ENCODE results near the gene ARHGEF40. TPM values are rescaled to one million over a fixed set of nuclear protein-coding genes. Genes with fewer than 3 reads are reported as not detected.

Gene ARHGEF40
- total and polyA plus RNA-seq, 10 of the 15 experiments (the other 5 are each of a cell fraction or from before 2014, with no cell fraction given): 0.03 to 0.31 (median 0.08) TPM; not detected in 2

DNA sequence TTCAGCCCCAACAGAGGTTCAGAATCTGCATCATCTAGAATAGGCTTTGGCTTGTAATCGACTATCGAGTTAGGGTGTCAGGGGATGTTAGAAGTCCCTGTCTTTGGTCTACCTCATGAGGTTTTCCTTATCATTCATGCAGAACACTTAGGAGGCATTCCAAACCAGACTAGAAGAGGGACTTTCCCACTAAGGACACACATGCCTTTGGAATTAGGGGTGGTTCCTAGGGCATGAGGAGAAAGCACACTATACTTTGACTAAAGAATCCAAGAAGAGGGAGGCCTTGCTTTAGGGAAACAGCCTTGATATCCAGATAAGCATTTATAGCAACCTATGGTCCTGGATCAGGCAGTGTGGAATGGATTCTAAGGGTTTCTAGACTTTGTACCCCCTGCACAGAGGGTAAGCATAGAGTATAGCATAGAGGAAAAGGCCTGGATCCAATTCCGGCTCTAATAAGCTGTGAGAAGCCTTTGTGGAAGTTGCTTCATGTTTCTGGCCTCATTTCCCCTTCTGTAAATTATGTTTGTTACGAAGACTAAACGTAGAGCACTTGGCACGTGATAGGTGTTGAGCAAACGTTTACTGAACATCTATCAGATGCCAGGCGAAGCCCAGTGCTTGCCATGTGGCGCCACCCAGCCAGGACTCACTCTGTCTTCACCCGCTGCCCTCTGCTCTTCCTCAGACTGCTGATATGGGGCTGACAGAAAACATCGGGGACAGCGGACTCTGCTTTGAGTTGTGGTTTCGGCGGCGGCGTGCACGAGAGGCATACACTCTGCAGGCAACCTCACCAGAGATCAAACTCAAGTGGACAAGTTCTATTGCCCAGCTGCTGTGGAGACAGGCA is 15.1 kb downstream of the ARHGEF40 start:
- H3K9ac ChIP-seq (ENCODE audit: control insufficient read depth, insufficient read depth, low read length): no peak overlapping the region
- no peak overlapping the region for H3K4me2 ChIP-seq (ENCODE audit: control insufficient read depth, insufficient read depth)
- CTCF ChIA-PET: interaction anchor here (0.6 to 5.6 kb wide), 10 partner anchors 8 to 71 kb away, joined by 3 to 61 read pairs (median 6); partner anchors contain the start of gene TMEM253
- no peak overlapping the region for H2AFZ ChIP-seq (ENCODE audit: control insufficient read depth, low read depth, low read length)
- POLR2A ChIA-PET: no interaction called here
- DNase-seq (ENCODE audit: low read depth, low spot score) (no peak), ATAC-seq (no peak), FAIRE-seq (no peak)
- no peaks in the 10 kb centered on the region for H3K4me1 ChIP-seq (ENCODE audit: control insufficient read depth, insufficient read depth, low read length)
- intact Hi-C loops (cut with micrococcal nuclease; ENCODE audit: unreplicated experiment): no loop called here
- RAD21 ChIA-PET (ENCODE audit: unreplicated experiment): no interaction called here
- BruUV-seq (replicated peaks): no TSS peak
- SMC1A ChIA-PET (ENCODE audit: uncharacterized antibody, unreplicated experiment): interaction anchor here (0.9 kb wide), 1 partner anchor 17 kb away, joined by 4 read pairs; no protein-coding TSS in a partner anchor
- no peaks in the 10 kb centered on the region for H3K9me3 ChIP-seq (replicated peaks; ENCODE audit: control insufficient read depth, insufficient read depth, low read length)
- no peaks in the 10 kb centered on the region for H3K79me2 ChIP-seq (ENCODE audit: control insufficient read depth, insufficient read depth, low read length)
- H4K20me1 ChIP-seq (ENCODE audit: control insufficient read depth, insufficient read depth): no peaks in the 10 kb centered on the region
- WGBS (ENCODE audit: insufficient coverage, insufficient replicate concordance, low lambda C conversion rate, missing lambda C conversion rate): 44% methylated on average over 17 of the region's 17 CpGs
- H3K27me3 ChIP-seq (replicated peaks in 1 of 2; ENCODE audit: control insufficient read depth in 2 of 2, insufficient read depth in 2 of 2, low read length in 1 of 2): peaks cover 0 to 2% of the 10 kb centered on the region in 2 experiments; a peak in 1 of 4 replicates
- H3K27ac ChIP-seq (ENCODE audit: control insufficient read depth, insufficient read depth): no peak overlapping the region
- no peaks in the 10 kb centered on the region for H3K36me3 ChIP-seq (ENCODE audit: control insufficient read depth in 2 of 2, insufficient read depth in 2 of 2, low read length in 1 of 2)
- no peak overlapping the region for H3K4me3 ChIP-seq
- TF ChIP-seq BRCA1 (IDR thresholded peaks at IDR 0.05; ENCODE audit: low read depth, low read length): no peak
- in situ Hi-C loops (cut with MboI): no loop called here

DNA sequence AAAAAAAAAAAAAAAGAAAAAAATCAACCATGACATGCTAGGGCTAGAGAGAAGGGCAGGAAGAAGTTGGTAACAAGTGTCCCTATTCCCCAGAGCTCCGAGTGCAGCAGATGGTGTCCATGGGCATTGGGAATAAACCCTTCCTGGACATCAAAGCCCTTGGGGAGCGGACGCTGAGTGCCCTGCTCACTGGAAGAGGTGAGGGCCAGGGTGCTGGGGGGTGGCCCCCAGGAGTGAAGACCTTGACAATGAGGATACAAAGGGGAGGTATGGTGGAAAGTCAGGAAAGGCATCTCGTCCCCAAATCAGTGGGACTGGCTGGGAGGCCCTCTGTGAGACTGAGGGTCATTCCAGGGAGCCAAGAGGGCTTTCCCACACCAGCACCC is 16.8 kb downstream of the ARHGEF40 start:
- H3K36me3 ChIP-seq (ENCODE audit: control insufficient read depth in 2 of 2, insufficient read depth in 2 of 2, low read length in 1 of 2): no peaks in the 10 kb centered on the region
- SMC1A ChIA-PET (ENCODE audit: uncharacterized antibody, unreplicated experiment): no interaction called here
- DNase-seq (ENCODE audit: low read depth, low spot score) (no peak), FAIRE-seq (no peak), ATAC-seq (no peak)
- intact Hi-C loops (cut with micrococcal nuclease; ENCODE audit: unreplicated experiment): no loop called here
- H3K27me3 ChIP-seq (replicated peaks in 1 of 2; ENCODE audit: control insufficient read depth in 2 of 2, insufficient read depth in 2 of 2, low read length in 1 of 2): no peaks in the 10 kb centered on the region
- H3K79me2 ChIP-seq (ENCODE audit: control insufficient read depth, insufficient read depth, low read length): no peaks in the 10 kb centered on the region
- 45% methylated on average over 4 of the region's 4 CpGs for WGBS (ENCODE audit: insufficient coverage, insufficient replicate concordance, low lambda C conversion rate, missing lambda C conversion rate)
- RAD21 ChIA-PET (ENCODE audit: unreplicated experiment): interaction anchor here (0.7 to 1.2 kb wide), 2 partner anchors 19 to 22 kb away, joined by 4 read pairs; no protein-coding TSS in a partner anchor
- no peak overlapping the region for H3K9ac ChIP-seq (ENCODE audit: control insufficient read depth, insufficient read depth, low read length)
- CTCF ChIA-PET: interaction anchor here (1.3 to 5.6 kb wide), 8 partner anchors 8 to 229 kb away, joined by 3 to 61 read pairs (median 4); partner anchors contain the start of genes ARHGEF40 and TMEM253
- in situ Hi-C loops (cut with MboI): no loop called here
- H3K4me2 ChIP-seq (ENCODE audit: control insufficient read depth, insufficient read depth): no peak overlapping the region
- no peak overlapping the region for H2AFZ ChIP-seq (ENCODE audit: control insufficient read depth, low read depth, low read length)
- H3K27ac ChIP-seq (ENCODE audit: control insufficient read depth, insufficient read depth): no peak overlapping the region
- POLR2A ChIA-PET: no interaction called here
- H3K9me3 ChIP-seq (replicated peaks; ENCODE audit: control insufficient read depth, insufficient read depth, low read length): no peaks in the 10 kb centered on the region
- no peak overlapping the region for H3K4me3 ChIP-seq
- H4K20me1 ChIP-seq (ENCODE audit: control insufficient read depth, insufficient read depth): no peaks in the 10 kb centered on the region
- no peaks in the 10 kb centered on the region for H3K4me1 ChIP-seq (ENCODE audit: control insufficient read depth, insufficient read depth, low read length)
- no TSS peak for BruUV-seq (replicated peaks)
- no peak for TF ChIP-seq TCF12 (IDR thresholded peaks at IDR 0.05; ENCODE audit: low read depth, low read length)
- TF ChIP-seq HDGF (IDR thresholded peaks at IDR 0.05): no peak
- TF ChIP-seq RAD51 (IDR thresholded peaks at IDR 0.05): no peak
- no peak for TF ChIP-seq TCF7 (IDR thresholded peaks at IDR 0.05; ENCODE audit: borderline replicate concordance)
- no peak for TF ChIP-seq ZNF274 (IDR thresholded peaks at IDR 0.05; ENCODE audit: insufficient read depth, insufficient read length)
- TF ChIP-seq TARDBP (IDR thresholded peaks at IDR 0.05; ENCODE audit: borderline replicate concordance): no peak
- no peak for TF ChIP-seq GATAD2B (conservative IDR thresholded peaks at IDR 0.05; ENCODE audit: low read depth)
- TF ChIP-seq, protein P1, sequence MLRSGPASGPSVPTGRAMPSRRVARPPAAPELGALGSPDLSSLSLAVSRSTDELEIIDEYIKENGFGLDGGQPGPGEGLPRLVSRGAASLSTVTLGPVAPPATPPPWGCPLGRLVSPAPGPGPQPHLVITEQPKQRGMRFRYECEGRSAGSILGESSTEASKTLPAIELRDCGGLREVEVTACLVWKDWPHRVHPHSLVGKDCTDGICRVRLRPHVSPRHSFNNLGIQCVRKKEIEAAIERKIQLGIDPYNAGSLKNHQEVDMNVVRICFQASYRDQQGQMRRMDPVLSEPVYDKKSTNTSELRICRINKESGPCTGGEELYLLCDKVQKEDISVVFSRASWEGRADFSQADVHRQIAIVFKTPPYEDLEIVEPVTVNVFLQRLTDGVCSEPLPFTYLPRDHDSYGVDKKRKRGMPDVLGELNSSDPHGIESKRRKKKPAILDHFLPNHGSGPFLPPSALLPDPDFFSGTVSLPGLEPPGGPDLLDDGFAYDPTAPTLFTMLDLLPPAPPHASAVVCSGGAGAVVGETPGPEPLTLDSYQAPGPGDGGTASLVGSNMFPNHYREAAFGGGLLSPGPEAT (IDR thresholded peaks at IDR 0.05; ENCODE audit: low read depth): no peak
- TF ChIP-seq TCF3 (IDR thresholded peaks at IDR 0.05; ENCODE audit: borderline replicate concordance, insufficient read depth, low read depth, low read length): no peak
- TF ChIP-seq CBFB (IDR thresholded peaks at IDR 0.05; ENCODE audit: low read depth): no peak
- TF ChIP-seq, protein P2, sequence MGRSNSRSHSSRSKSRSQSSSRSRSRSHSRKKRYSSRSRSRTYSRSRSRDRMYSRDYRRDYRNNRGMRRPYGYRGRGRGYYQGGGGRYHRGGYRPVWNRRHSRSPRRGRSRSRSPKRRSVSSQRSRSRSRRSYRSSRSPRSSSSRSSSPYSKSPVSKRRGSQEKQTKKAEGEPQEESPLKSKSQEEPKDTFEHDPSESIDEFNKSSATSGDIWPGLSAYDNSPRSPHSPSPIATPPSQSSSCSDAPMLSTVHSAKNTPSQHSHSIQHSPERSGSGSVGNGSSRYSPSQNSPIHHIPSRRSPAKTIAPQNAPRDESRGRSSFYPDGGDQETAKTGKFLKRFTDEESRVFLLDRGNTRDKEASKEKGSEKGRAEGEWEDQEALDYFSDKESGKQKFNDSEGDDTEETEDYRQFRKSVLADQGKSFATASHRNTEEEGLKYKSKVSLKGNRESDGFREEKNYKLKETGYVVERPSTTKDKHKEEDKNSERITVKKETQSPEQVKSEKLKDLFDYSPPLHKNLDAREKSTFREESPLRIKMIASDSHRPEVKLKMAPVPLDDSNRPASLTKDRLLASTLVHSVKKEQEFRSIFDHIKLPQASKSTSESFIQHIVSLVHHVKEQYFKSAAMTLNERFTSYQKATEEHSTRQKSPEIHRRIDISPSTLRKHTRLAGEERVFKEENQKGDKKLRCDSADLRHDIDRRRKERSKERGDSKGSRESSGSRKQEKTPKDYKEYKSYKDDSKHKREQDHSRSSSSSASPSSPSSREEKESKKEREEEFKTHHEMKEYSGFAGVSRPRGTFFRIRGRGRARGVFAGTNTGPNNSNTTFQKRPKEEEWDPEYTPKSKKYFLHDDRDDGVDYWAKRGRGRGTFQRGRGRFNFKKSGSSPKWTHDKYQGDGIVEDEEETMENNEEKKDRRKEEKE (IDR thresholded peaks at IDR 0.05): no peak
- TF ChIP-seq ZNF207 (IDR thresholded peaks at IDR 0.05; ENCODE audit: borderline replicate concordance): no peak

All from GM12878 (cell line).